K562 (cell line): Measurements from ENCODE around the gene KBTBD3. TPM values are rescaled to one million over a fixed set of nuclear protein-coding genes. Genes with fewer than 3 reads are reported as not detected.

Experiments
- ATAC-seq: fragments of 200-7000 bp; cut with Tn5 transposase; 3 replicates; pipeline ENCODE4 v1.9.1; 2020; ENCODE audit warnings: moderate library complexity
- BruUV-seq: library from RNA; stranded (reverse); fragments of 400-500 nt; replicated peaks from 2 replicates; lab custom pipeline; 2021; lab: Mats Ljungman, UMichigan
- CTCF ChIA-PET: fragments of 300-600 bp; formaldehyde crosslinking; extraction: SDS; loops from one replicate; lab custom pipeline; 2021; ENCODE audit warnings: low intra/inter-chr PET ratio; lab: Yijun Ruan, JAX
- POLR2A ChIA-PET: fragments of 300-600, 350-650 bp; sonication (Branson Sonifier 250); formaldehyde crosslinking; extraction: SDS; loops from one replicate; lab custom pipeline; 2021; ENCODE audit warnings: antibody characterized with exemption, inconsistent platforms; lab: Yijun Ruan, JAX
- DNase-seq, 4 experiments: peaks; one replicate each; pipeline versions ENCODE4 v3.0.0 to v3.0.0-alpha.2; 2011 to 2018; ENCODE audit warnings: low spot score in 3 of 4, mixed read lengths in 3 of 4; ENCODE audit errors: extremely low read depth in 1 of 4
- FAIRE-seq: peaks from 2 replicates; lab custom pipeline; 2011; peaks lifted over from hg19 to GRCh38; lab: Jason Lieb, UNC
- H2AFZ ChIP-seq: 2 replicates; pipeline ENCODE4 v1.6.0; 2011; ENCODE audit warnings: low read depth, low read length, control low read depth, inconsistent platforms
- H3K27ac ChIP-seq: fragments of 200-600 bp; 3 replicates; pipeline ENCODE4 v1.8.0; 2011; ENCODE audit warnings: low read depth, mild to moderate bottlenecking, control low read depth, inconsistent platforms, low read length, moderate library complexity, mixed read lengths; ENCODE audit errors: extremely low read depth
- H3K27me3 ChIP-seq, 2 experiments: fragments of 300-600 bp in 1 of 2; 2 replicates in 1 of 2; 3 replicates in 1 of 2; pipeline versions ENCODE4 v1.6.0 to v1.8.0; 2011; ENCODE audit warnings: inconsistent platforms in 2 of 2, low read length in 2 of 2, mild to moderate bottlenecking in 1 of 2, mixed read lengths in 1 of 2, moderate library complexity in 1 of 2; ENCODE audit not compliant: control insufficient read depth in 2 of 2, insufficient read depth in 2 of 2
- H3K36me3 ChIP-seq: fragments of 300-600 bp; 3 replicates; pipeline ENCODE4 v1.8.0; 2011; ENCODE audit warnings: mild to moderate bottlenecking, low read length, inconsistent platforms; ENCODE audit not compliant: control insufficient read depth, insufficient read depth
- H3K4me1 ChIP-seq, 2 experiments: fragments of 200-600 bp in 1 of 2; replicated peaks in 1 of 2; 2 replicates in 1 of 2; 3 replicates in 1 of 2; pipeline versions ENCODE4 v1.5.1 to v1.8.0; 2011; ENCODE audit warnings: inconsistent platforms in 2 of 2, low read length in 2 of 2, mild to moderate bottlenecking in 1 of 2, mixed read lengths in 1 of 2, moderate library complexity in 1 of 2; ENCODE audit not compliant: control insufficient read depth in 2 of 2, insufficient read depth in 2 of 2
- H3K4me2 ChIP-seq: 2 replicates; pipeline ENCODE4 v1.6.1; 2011; ENCODE audit warnings: low read length, control low read depth, inconsistent platforms, mixed read lengths; ENCODE audit not compliant: insufficient read depth
- H3K4me3 ChIP-seq: fragments of 200-600 bp; sonication (generic), shearing (Covaris generic); 2 replicates; pipeline ENCODE4 v1.5.1; 2016; ENCODE audit warnings: control low read depth, inconsistent platforms
- H3K79me2 ChIP-seq: fragments of 200-600 bp; 3 replicates; pipeline ENCODE4 v1.8.0; 2011; ENCODE audit warnings: low read length, inconsistent platforms; ENCODE audit not compliant: control insufficient read depth, insufficient read depth
- H3K9ac ChIP-seq, 2 experiments: 2 replicates each; pipeline versions ENCODE4 v1.6.0 to v1.6.1; 2011; ENCODE audit warnings: low read depth in 2 of 2, low read length in 2 of 2, control low read depth in 1 of 2, inconsistent platforms in 1 of 2, mild to moderate bottlenecking in 1 of 2, mixed read lengths in 1 of 2; ENCODE audit not compliant: insufficient read depth in 1 of 2
- H3K9me1 ChIP-seq: one replicate; pipeline ENCODE4 v1.6.0; 2011; ENCODE audit warnings: inconsistent platforms, mild to moderate bottlenecking, low read length, moderate library complexity; ENCODE audit not compliant: control insufficient read depth, insufficient read depth
- H3K9me3 ChIP-seq: replicated peaks from 2 replicates; pipeline ENCODE4 v1.5.1; 2011; ENCODE audit warnings: low read depth, low read length, inconsistent platforms; ENCODE audit not compliant: control insufficient read depth, insufficient read depth
- H4K20me1 ChIP-seq: replicated peaks from 2 replicates; pipeline ENCODE4 v1.6.1; 2011; ENCODE audit warnings: low read length, inconsistent platforms, mixed read lengths; ENCODE audit not compliant: control insufficient read depth, insufficient read depth
- CEBPB ChIP-seq: fragments of 450-650 bp; IDR thresholded peaks from 2 replicates; pipeline ENCODE4 v1.6.1; 2016; ENCODE audit warnings: missing genetic modification characterization, missing compliant biosample characterization
- CEBPG ChIP-seq, 3 experiments: fragments of 200-800 bp in 1 of 3; sonication (Bioruptor generic) in 1 of 3; sonication (generic) in 1 of 3; formaldehyde crosslinking in 1 of 3; IDR thresholded peaks in 2 of 3; conservative IDR thresholded peaks in 1 of 3; 2 replicates each; pipeline versions ENCODE4 v1.6.1 to v1.8.0; 2016 to 2022; ENCODE audit warnings: missing compliant biosample characterization in 2 of 3, missing genetic modification characterization in 2 of 3, mild to moderate bottlenecking in 1 of 3, missing genetic modification reagents in 1 of 3
- JUND ChIP-seq, 2 experiments: IDR thresholded peaks; 2 replicates in 1 of 2; 3 replicates in 1 of 2; pipeline ENCODE4 v1.6.1; 2011; ENCODE audit warnings: borderline replicate concordance in 2 of 2, low read depth in 2 of 2, low read length in 2 of 2, improper control_type of control experiment in 1 of 2, missing biosample characterization in 1 of 2, missing genetic modification characterization in 1 of 2, missing genetic modification reagents in 1 of 2
- MAFG ChIP-seq: fragments of 450-650 bp; conservative IDR thresholded peaks from 2 replicates; pipeline ENCODE4 v1.6.1; 2016; ENCODE audit warnings: missing genetic modification characterization, missing compliant biosample characterization
- POLR2B ChIP-seq: fragments of 450-650 bp; IDR thresholded peaks from 2 replicates; pipeline ENCODE4 v1.6.1; 2018; ENCODE audit warnings: low read depth; ENCODE audit not compliant: partially characterized antibody
- ZNF124 ChIP-seq: sonication (generic); formaldehyde crosslinking; IDR thresholded peaks from 2 replicates; pipeline ENCODE4 v1.8.1; 2022; ENCODE audit warnings: missing genetic modification reagents
- WGBS: fragments of 100-300 bp; shearing (Covaris generic); methylation state at CpG from one replicate; pipeline ENCODE4 v1.1.6; 2016; ENCODE audit warnings: low coverage, mixed read lengths; ENCODE audit not compliant: insufficient coverage; ENCODE audit errors: missing lambda C conversion rate; 5-methylcytosine and 5-hydroxymethylcytosine counted together
- in situ Hi-C: fragments of 300-500 bp; cut with MboI; formaldehyde crosslinking; loops from 4 replicates; pipeline ENCODE4 v1.15.0; 2018; ENCODE audit warnings: inconsistent platforms, mixed read lengths
- intact Hi-C: fragments of 100-400 bp; cut with micrococcal nuclease; formaldehyde crosslinking; loops from 2 replicates; pipeline ENCODE4 v1.14.2; 2022
- polyA plus RNA-seq, 8 experiments: library from polyadenylated mRNA; depleted of rRNA in 4 of 8; stranded (reverse) in 5 of 8; unstranded in 3 of 8; fragments of >200 nt; fragmentation: Nextera tagmentation in 2 of 8; fragmentation: Illumina TruSeq in 1 of 8; extraction: Ambion mirVana in 2 of 8; extraction: Trizol in 1 of 8; gene quantifications; 2 replicates each; pipeline versions ENCODE4 v1.2.1 to v1.2.3, GENCODE V29; 2011 to 2014; ENCODE audit warnings: inconsistent platforms in 1 of 8, missing spikeins in 1 of 8
- total RNA-seq, 7 experiments: library from RNA; depleted of rRNA in 6 of 7; stranded (reverse); fragments of >200 nt in 6 of 7; fragmentation: Illumina TruSeq in 2 of 7; extraction: Trizol in 2 of 7; gene quantifications; 2 replicates each; pipeline versions ENCODE4 v1.2.1 to v1.2.3, GENCODE V29; 2011 to 2021; ENCODE audit warnings: low replicate concordance in 1 of 7

Gene KBTBD3
- total and polyA plus RNA-seq, 9 of the 15 experiments (the other 6 are each of a cell fraction or from before 2014, with no cell fraction given), result 4.2 to 31.2 (median 6.4) TPM

- no peak overlapping the region for H2AFZ ChIP-seq
- CTCF ChIA-PET, result no interaction called here
- no peak overlapping the region for H3K4me3 ChIP-seq
- 35% methylated on average over 3 of the region's 3 CpGs for WGBS
- no peaks in the 10 kb centered on the region; the same call in 2 of the 3 replicates for H3K36me3 ChIP-seq
- H3K9me3 ChIP-seq, result no peaks in the 10 kb centered on the region
- no peak overlapping the region for H3K4me2 ChIP-seq
- intact Hi-C loops, result no loop called here
- no peak for FAIRE-seq
- no peaks in the 10 kb centered on the region for H4K20me1 ChIP-seq
- no peak overlapping the region for H3K27ac ChIP-seq
- no peaks in the 10 kb centered on the region for H3K9me1 ChIP-seq
- POLR2A ChIA-PET, result no interaction called here
- in situ Hi-C loops, result no loop called here
- no peaks in the 10 kb centered on the region for H3K27me3 ChIP-seq
- no peak for DNase-seq
- TF ChIP-seq MAFG (tag), result no peak
- TF ChIP-seq ZNF124 (CRISPR knock-in tag), result no peak
- peak; percentile 90 for TF ChIP-seq CEBPB (tag)
- no peak for TF ChIP-seq POLR2B
- peak; percentile 32; the same call in 1 of the 2 replicates for TF ChIP-seq CEBPG (CRISPR knock-in tag; IDR thresholded peaks at IDR 0.05)
- peak; percentile 52 to 86 for TF ChIP-seq CEBPG (tag; conservative IDR thresholded peaks at IDR 0.05 in 1 of 2, IDR thresholded peaks at IDR 0.05 in 1 of 2)
- no peak for TF ChIP-seq JUND (IDR thresholded peaks at IDR 0.05; ENCODE audit: borderline replicate concordance, low read depth, low read length)
- TF ChIP-seq JUND (tag; IDR thresholded peaks at IDR 0.05; ENCODE audit: borderline replicate concordance, low read depth, low read length), result no peak
- no peak for ATAC-seq
- H3K9ac ChIP-seq, result no peak overlapping the region
- no peaks in the 10 kb centered on the region for H3K4me1 ChIP-seq
- H3K79me2 ChIP-seq, result no peaks in the 10 kb centered on the region
- no TSS peak for BruUV-seq
These were observed 6.5 kb downstream of the KBTBD3 start for GRCh38 chr11:106070606-106071005.
